Neuronal stem cell (in vitro differentiated cells): ENCODE data around the gene TIMMDC1.

Experiments used
- DNase-seq: peaks from one replicate; pipeline ENCODE4 v3.0.0-alpha.2; 2013; ENCODE audit warnings: low spot score
- H2AFZ ChIP-seq: one replicate; pipeline ENCODE4 v1.6.1; 2013; ENCODE audit warnings: mild to moderate bottlenecking, low read length, inconsistent platforms
- H2AK5ac ChIP-seq: 2 replicates; pipeline ENCODE4 v1.6.1; 2013; ENCODE audit warnings: low read depth, mild to moderate bottlenecking, inconsistent platforms, low read length, moderate library complexity, mixed read lengths
- H2BK120ac ChIP-seq: 2 replicates; pipeline ENCODE4 v1.6.1; 2013; ENCODE audit warnings: low read depth, mild to moderate bottlenecking, inconsistent platforms, low read length, moderate library complexity, mixed read lengths
- H2BK12ac ChIP-seq: one replicate; pipeline ENCODE4 v1.6.1; 2013; ENCODE audit warnings: low read length, inconsistent platforms
- H2BK15ac ChIP-seq: 2 replicates; pipeline ENCODE4 v1.6.1; 2013; ENCODE audit warnings: mild to moderate bottlenecking, low read length, inconsistent platforms, mixed read lengths
- H2BK5ac ChIP-seq: one replicate; pipeline ENCODE4 v1.6.1; 2013; ENCODE audit warnings: inconsistent platforms, mild to moderate bottlenecking, low read length, moderate library complexity
- H3K14ac ChIP-seq: one replicate; pipeline ENCODE4 v1.6.1; 2013; ENCODE audit warnings: low read length, inconsistent platforms
- H3K18ac ChIP-seq: 2 replicates; pipeline ENCODE4 v1.6.1; 2013; ENCODE audit warnings: low read length, inconsistent platforms
- H3K23ac ChIP-seq: 2 replicates; pipeline ENCODE4 v1.6.1; 2013; ENCODE audit warnings: low read depth, mild to moderate bottlenecking, mixed read lengths, low read length, inconsistent platforms; ENCODE audit not compliant: poor library complexity
- H3K27ac ChIP-seq: replicated peaks from 3 replicates; pipeline ENCODE4 v1.5.1; 2013; ENCODE audit warnings: low read length, inconsistent platforms
- H3K27me3 ChIP-seq, 3 experiments: 2 replicates each; pipeline ENCODE4 v1.6.1; 2013; ENCODE audit warnings: low read length in 3 of 3, mild to moderate bottlenecking in 2 of 3, inconsistent platforms in 1 of 3, low read depth in 1 of 3, mixed read lengths in 1 of 3, moderate library complexity in 1 of 3; ENCODE audit not compliant: control insufficient read depth in 3 of 3, insufficient read depth in 3 of 3
- H3K36me3 ChIP-seq, 2 donors: replicated peaks in 1 of 2; 2 replicates each; pipeline ENCODE4 v1.6.1; 2013; ENCODE audit warnings: low read length in 2 of 2; ENCODE audit not compliant: control insufficient read depth in 2 of 2, insufficient read depth in 2 of 2
- H3K4ac ChIP-seq: 2 replicates; pipeline ENCODE4 v1.6.1; 2013; ENCODE audit warnings: inconsistent platforms, mild to moderate bottlenecking, low read length, moderate library complexity
- H3K4me1 ChIP-seq, 2 donors: 1 replicate in 1 of 2; 2 replicates in 1 of 2; pipeline ENCODE4 v1.6.1; 2013; ENCODE audit warnings: low read length in 2 of 2, low read depth in 1 of 2; ENCODE audit not compliant: control insufficient read depth in 2 of 2, insufficient read depth in 1 of 2
- H3K4me2 ChIP-seq: one replicate; pipeline ENCODE4 v1.6.1; 2013; ENCODE audit warnings: mild to moderate bottlenecking, low read length, inconsistent platforms; ENCODE audit not compliant: insufficient read depth, poor library complexity, severe bottlenecking
- H3K4me3 ChIP-seq, 2 donors: 2 replicates each; pipeline ENCODE4 v1.5.1; 2013; ENCODE audit warnings: low read length in 2 of 2, mild to moderate bottlenecking in 2 of 2, inconsistent platforms in 1 of 2, moderate library complexity in 1 of 2
- H3K79me1 ChIP-seq: one replicate; pipeline ENCODE4 v1.6.1; 2013; ENCODE audit warnings: low read depth, mild to moderate bottlenecking, inconsistent platforms, low read length, moderate library complexity
- H3K9ac ChIP-seq: one replicate; pipeline ENCODE4 v1.6.1; 2013; ENCODE audit warnings: mild to moderate bottlenecking, low read depth, low read length, inconsistent platforms; ENCODE audit not compliant: poor library complexity
- H3K9me3 ChIP-seq, 2 donors: replicated peaks in 1 of 2; 2 replicates each; pipeline versions ENCODE3 to v1.6.1; 2013; ENCODE audit warnings: low read length in 2 of 2, mild to moderate bottlenecking in 2 of 2, inconsistent platforms in 1 of 2, low read depth in 1 of 2, mixed read lengths in 1 of 2, moderate library complexity in 1 of 2; ENCODE audit not compliant: control insufficient read depth in 2 of 2, insufficient read depth in 1 of 2
- H4K8ac ChIP-seq: one replicate; pipeline ENCODE4 v1.6.1; 2013; ENCODE audit warnings: low read depth, mild to moderate bottlenecking, inconsistent platforms, low read length, moderate library complexity
- H4K91ac ChIP-seq: one replicate; pipeline ENCODE4 v1.6.1; 2013; ENCODE audit warnings: low read length, low read depth, mild to moderate bottlenecking, inconsistent platforms; ENCODE audit not compliant: poor library complexity
- WGBS, 2 donors: extraction: QIAGEN DNeasy Blood & Tissue Kit; methylation state at CpG; one replicate each; pipeline ENCODE4 v1.1.7; 2013; ENCODE audit warnings: missing lambda C conversion rate in 2 of 2, mixed read lengths in 1 of 2; ENCODE audit not compliant: insufficient read length in 2 of 2, insufficient replicate concordance in 1 of 2; ENCODE audit errors: extremely low coverage in 2 of 2; 5-methylcytosine and 5-hydroxymethylcytosine counted together

TIMMDC1 gene

DNA sequence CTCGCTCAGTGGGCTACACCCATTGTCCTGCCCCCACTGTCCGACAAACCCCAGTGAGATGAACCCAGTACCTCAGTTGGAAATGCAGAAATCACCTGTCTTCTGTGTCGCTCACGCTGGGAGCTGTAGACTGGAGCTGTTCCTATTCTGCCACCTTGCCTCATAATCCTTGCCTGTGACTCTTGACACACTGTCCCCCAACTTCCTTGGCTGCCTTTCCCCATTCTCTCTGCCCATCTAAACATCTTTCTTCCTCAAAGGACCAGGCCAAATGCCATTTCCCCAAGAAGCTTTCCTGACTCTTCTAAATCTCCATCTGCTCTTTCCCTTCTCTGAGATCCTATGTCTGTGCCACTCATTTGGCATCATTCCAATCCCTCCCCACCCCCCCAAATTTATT, 70.8 kb downstream of the TIMMDC1 start:
- H4K91ac ChIP-seq = no peak overlapping the region
- H3K27me3 ChIP-seq = peaks cover 0 to 4% (median 0%) of the 10 kb centered on the region in 3 experiments
- no peak overlapping the region for H2AFZ ChIP-seq
- H3K9me3 ChIP-seq = no peaks in the 10 kb centered on the region
- H3K4me3 ChIP-seq = no peak overlapping the region
- DNase-seq = no peak
- H2BK120ac ChIP-seq = no peak overlapping the region
- no peak overlapping the region for H2AK5ac ChIP-seq
- no peak overlapping the region for H3K4me2 ChIP-seq
- H4K8ac ChIP-seq = no peak overlapping the region
- H2BK12ac ChIP-seq = no peak overlapping the region
- no peak overlapping the region for H2BK15ac ChIP-seq
- H3K27ac ChIP-seq = no peak overlapping the region
- H3K18ac ChIP-seq = no peak overlapping the region
- H3K4ac ChIP-seq = no peak overlapping the region
- H3K4me1 ChIP-seq = no peaks in the 10 kb centered on the region
- H3K36me3 ChIP-seq = no peaks in the 10 kb centered on the region
- no peak overlapping the region for H3K23ac ChIP-seq
- no CpG with 5 or more reads among the region's 4 CpGs for WGBS, 2 donors
- no peak overlapping the region for H2BK5ac ChIP-seq
- no peaks in the 10 kb centered on the region for H3K79me1 ChIP-seq
- no peak overlapping the region for H3K14ac ChIP-seq
- no peak overlapping the region for H3K9ac ChIP-seq

DNA sequence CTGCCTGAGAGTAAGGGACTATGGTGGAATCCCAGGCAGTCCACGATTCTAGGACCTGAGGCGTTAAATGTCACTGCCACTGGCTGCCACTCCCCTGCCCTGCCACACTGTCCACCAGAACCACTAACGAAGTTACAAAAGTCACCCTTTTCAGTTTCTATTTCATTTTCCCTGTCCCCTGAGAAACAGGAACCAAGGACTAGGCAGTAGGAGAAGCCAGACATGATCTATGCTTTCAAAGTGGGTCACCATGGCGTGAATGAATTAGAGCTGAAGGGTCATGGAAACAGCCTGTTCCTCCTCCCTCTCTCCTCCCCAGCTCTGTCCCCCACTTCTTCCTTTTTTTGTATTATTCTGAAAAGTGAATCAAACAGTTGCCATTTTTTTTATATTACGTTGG, 71.9 kb downstream of the TIMMDC1 start:
- no CpG with 5 or more reads among the region's 5 CpGs for WGBS, 2 donors
- Histone ChIP-seq H3K23ac (no peak overlapping the region), H3K27me3 (peaks cover 0 to 6% (median 0%) of the 10 kb centered on the region in 3 experiments), H3K4me1 (no peaks in the 10 kb centered on the region), H2BK15ac (no peak overlapping the region), H2BK12ac (no peak overlapping the region), H3K18ac (no peak overlapping the region), H3K36me3 (no peaks in the 10 kb centered on the region), H3K4me2 (no peak overlapping the region), H3K27ac (no peak overlapping the region), H2AFZ (no peak overlapping the region), H3K14ac (no peak overlapping the region), H3K9me3 (no peaks in the 10 kb centered on the region), H2BK120ac (no peak overlapping the region), H4K91ac (no peak overlapping the region), H2BK5ac (no peak overlapping the region), H3K4me3 (no peak overlapping the region), H2AK5ac (no peak overlapping the region), H4K8ac (no peak overlapping the region), H3K79me1 (no peaks in the 10 kb centered on the region), H3K4ac (no peak overlapping the region), H3K9ac (no peak overlapping the region)
- DNase-seq = no peak

GRCh38 chr3:119571230-119571629, 72.9 kb downstream of the TIMMDC1 start:
- Histone ChIP-seq H4K91ac (no peak overlapping the region), H3K4ac (no peak overlapping the region), H2AFZ (no peak overlapping the region), H3K36me3 (no peaks in the 10 kb centered on the region), H3K18ac (no peak overlapping the region), H2BK5ac (no peak overlapping the region), H2AK5ac (no peak overlapping the region), H3K4me3 (no peak overlapping the region), H3K27ac (no peak overlapping the region), H2BK15ac (no peak overlapping the region), H3K79me1 (no peaks in the 10 kb centered on the region), H3K4me1 (no peaks in the 10 kb centered on the region), H3K9me3 (no peaks in the 10 kb centered on the region), H2BK12ac (no peak overlapping the region), H3K23ac (no peak overlapping the region), H3K27me3 (peaks cover 0 to 11% (median 0%) of the 10 kb centered on the region in 3 experiments), H3K14ac (no peak overlapping the region), H4K8ac (no peak overlapping the region), H2BK120ac (no peak overlapping the region), H3K9ac (no peak overlapping the region), H3K4me2 (no peak overlapping the region)
- DNase-seq = no peak
- no CpG with 5 or more reads among the region's 1 CpG for WGBS, 2 donors

GRCh38 chr3:119571688-119572087, 73.3 kb downstream of the TIMMDC1 start:
- no peak overlapping the region for H2AK5ac ChIP-seq
- H3K23ac ChIP-seq = no peak overlapping the region
- H2BK12ac ChIP-seq = no peak overlapping the region
- peak overlapping the region; percentile 1 for H2AFZ ChIP-seq
- no peaks in the 10 kb centered on the region for H3K36me3 ChIP-seq
- no peak overlapping the region for H3K27ac ChIP-seq
- H3K4me1 ChIP-seq = no peaks in the 10 kb centered on the region
- no peak overlapping the region for H4K8ac ChIP-seq
- H3K18ac ChIP-seq = no peak overlapping the region
- H3K79me1 ChIP-seq = no peaks in the 10 kb centered on the region
- H3K27me3 ChIP-seq = peaks cover 0 to 11% (median 0%) of the 10 kb centered on the region in 3 experiments
- H2BK120ac ChIP-seq = no peak overlapping the region
- no peak overlapping the region for H3K9ac ChIP-seq
- no peak for DNase-seq
- no peak overlapping the region for H3K4me3 ChIP-seq
- H3K9me3 ChIP-seq = no peaks in the 10 kb centered on the region
- no peak overlapping the region for H3K4ac ChIP-seq
- no peak overlapping the region for H3K4me2 ChIP-seq
- whole genome bisulfite sequencing, 2 donors = no CpG with 5 or more reads among the region's 5 CpGs
- no peak overlapping the region for H2BK15ac ChIP-seq
- H3K14ac ChIP-seq = no peak overlapping the region
- H2BK5ac ChIP-seq = no peak overlapping the region
- no peak overlapping the region for H4K91ac ChIP-seq
